HG03354 (cell line): ENCODE results near the gene FHOD3.
A peak's percentile ranks its signal among the peaks of the same experiment; 100 is the strongest.
"Not testable (repeated sequence)": the region's sequence is repeated elsewhere in the genome, so short reads cannot be mapped to it uniquely, and the experiment has no call there.

Experiments used
- ATAC-seq: cut with Tn5 transposase; IDR thresholded peaks from one replicate; pipeline ENCODE4 v1.9.1; 2021; ENCODE audit warnings: mild to moderate bottlenecking; ENCODE audit not compliant: unreplicated experiment, poor library complexity, severe bottlenecking

FHOD3 gene

DNA sequence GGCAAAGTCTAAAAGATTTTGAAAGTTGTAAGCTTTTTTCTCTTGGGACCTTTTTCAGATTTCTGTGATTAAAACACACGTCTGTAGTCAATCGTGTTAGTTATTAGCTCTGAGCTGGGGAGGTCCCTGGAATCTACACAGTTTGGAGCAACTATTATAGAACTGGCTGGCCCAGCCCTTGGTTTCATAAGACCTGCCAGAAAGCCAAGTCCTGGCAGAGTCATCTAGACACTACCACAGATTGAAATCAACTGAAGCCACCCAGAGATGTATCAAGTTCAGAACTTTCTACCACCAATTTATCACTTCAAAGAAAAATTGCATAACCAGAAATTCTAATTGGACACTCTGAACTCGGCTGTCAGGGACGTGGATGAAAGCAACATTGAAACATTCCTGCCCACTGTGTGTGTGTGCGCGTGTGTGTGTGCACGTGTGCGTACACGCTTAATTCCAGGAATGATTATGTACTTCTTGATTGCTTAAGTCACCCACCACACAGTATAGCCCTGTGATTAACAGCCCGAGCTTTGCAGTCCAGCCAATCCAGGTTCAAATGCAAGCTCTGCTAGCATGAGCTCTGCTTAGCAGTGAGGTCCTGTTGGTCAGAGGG, 405.0 kb downstream of the FHOD3 start:
- no peak for ATAC-seq

DNA sequence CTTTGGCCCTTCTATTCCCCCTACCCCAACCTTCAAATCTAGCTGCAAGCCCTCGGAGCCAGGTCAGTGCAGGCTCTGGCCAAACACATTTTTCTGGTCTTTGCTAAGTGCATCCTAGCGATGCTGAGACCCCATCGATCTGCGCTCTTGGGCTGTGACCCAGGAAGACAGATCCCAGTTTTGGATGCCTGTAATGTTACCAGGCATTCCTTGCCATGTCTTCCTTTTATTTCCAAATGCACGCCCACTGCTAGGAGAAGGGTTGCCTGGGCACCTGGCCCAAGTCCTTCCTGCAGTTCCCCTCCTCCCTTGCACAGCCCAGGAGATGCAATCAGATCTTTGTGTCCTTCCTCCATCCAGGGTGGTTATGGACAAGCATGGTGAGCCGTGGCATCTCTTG, 406.6 kb downstream of the FHOD3 start:
- no peak for ATAC-seq

DNA sequence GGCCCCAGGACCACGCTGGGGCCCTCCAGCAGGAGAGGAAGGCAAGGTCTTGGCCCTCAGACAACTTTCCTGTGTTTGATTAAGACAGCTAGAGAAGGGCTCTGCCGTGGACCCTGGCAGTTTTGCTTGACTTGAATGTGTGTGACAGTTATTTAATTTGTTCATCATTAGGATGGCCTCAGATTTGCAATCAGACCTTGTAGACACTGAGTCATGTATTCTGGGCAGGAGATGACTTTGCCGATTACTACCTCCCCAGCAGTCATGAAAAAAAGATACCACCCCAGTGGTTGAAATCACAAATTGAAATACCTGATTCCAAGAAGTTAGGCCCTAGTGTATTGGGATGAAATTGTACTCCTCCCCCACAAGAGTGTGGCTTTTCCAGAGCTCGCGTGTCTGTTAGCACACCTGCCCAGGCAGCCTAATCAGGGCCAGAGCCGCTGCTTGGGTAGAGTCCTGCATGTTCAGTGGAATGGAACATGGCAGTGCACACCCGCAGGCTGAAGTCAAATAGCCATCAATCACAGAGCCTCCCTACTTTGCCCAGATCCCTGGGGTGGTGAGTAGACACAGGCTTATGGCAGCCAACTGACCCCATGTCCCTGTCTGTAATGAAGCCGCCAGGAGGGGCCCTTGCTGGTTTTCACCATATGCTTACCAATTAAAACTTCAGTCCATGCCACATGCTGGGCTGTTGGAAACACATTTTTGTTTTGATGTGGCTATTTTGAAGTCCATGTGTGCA, 408.8 kb downstream of the FHOD3 start:
- no peak for ATAC-seq

DNA sequence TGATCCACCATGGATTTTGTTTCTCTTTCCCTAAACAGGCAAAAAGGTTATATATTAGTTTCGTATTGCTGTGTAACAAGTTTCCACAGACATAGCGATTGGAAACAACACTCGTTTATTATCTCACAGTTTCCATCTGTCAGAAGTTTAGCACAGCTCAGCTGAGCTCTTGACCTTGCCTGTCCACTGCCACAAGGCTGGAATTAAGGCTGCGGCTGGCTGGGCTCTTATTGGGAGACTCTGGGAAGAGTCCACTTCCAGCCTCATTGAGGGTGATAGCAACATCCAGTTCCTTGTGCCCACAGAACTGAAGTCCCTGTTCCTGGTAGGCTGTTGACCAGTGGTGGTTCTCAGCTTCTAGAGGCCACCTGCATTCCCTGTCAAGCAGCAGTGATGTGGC, 410.9 kb downstream of the FHOD3 start:
- ATAC-seq, result no peak

DNA sequence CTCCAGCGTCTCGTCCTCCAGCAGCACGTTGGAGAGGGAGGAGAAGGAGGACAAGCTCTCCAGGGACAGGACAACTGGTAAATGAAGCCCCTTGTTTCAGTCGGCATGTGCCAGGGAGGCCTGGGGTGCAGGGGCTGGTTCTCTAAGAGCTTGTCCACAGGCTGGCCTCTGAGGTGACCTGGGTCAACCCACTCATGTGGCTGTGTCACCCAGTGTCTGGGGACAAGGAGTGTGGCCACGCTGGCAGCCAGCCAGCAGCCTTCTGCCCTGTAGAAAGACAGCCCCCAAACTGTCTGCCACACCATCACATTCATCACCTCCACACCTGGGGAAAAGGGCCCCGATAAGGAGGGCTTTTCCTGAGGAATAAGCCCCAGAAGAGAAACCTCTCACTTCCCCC, 411.8 kb downstream of the FHOD3 start:
- ATAC-seq, result no peak

DNA sequence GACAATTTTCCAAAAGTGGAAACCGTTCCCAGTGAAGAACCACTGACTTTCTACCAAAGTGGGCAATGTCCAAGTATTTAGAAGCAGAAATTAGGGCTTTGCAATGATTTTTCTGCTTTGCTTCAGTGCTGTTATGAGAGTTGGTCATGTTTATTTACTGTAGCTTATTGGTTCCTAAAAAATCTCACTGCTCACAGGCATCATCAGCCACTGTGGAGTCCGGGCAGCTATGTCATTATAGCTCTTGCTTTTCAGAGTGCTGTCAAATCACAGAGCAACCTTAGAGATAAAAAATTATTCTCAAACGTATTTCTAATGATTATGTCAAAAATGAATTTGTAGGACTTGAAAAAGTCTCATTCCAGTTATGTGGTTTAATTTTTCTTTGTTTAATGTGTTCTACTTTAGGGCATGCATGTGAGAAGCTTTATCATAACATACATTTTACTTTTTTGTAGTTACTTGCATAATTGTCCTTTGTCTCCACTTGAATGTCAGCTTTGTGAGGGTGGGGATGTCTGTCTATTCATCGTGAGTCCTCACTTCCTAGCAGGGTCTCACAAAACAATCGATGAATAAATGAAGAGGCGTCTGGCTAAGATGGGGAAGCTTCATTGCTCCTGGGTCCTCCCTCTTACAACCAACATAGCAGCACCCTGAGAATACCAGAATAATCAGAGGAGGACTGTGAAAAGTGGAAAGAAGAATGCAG, 413.7 kb downstream of the FHOD3 start:
- no peak for ATAC-seq

DNA sequence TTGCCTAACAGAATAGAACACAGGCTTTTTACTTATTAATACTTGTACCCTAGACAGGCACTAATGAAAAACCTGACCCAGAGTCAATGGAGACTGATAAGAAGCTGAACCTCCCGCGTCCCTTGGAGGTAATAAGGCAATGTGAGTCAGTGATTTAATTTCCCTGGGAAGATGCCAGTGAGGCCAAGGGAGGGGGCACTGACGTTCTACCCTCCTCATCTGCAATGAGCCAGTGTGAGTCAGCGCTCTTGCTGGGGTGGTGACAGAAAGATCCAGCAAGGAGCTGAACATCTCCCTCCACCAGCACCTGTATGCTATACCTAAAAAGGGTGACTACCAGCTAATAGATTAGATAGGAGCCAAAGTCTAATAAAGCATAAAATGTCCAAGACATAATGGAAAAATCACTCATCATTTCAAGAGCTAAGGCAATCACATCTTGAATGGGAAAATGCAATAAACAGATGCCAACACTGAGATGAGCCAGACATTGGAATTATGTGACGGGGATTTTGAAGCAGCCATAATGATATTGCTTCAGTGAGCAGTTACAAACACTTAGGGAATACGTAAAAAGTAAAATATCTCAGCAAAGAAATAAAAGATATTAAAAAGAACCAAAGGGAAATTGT, 414.4 kb downstream of the FHOD3 start:
- ATAC-seq, result no peak

DNA sequence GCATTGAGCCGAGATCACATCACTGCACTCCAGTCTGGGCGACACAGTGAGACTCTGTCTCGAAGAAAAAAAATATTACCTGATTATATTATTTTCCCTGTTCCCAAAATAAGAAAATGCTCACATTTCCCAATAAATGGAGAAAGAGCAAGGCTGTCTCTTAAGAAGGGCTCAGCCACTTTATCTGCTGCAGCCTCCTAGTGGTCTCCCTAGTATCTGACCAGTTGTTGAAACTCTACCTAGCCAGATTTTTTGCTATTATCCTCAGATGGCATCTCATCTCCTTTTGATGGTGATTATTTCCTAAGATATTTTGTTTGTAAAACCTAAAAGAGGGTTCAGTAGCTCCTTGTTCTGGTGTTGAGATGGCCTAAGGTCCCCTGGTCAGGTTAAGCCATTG, 417.0 kb downstream of the FHOD3 start:
- ATAC-seq, result no peak

DNA sequence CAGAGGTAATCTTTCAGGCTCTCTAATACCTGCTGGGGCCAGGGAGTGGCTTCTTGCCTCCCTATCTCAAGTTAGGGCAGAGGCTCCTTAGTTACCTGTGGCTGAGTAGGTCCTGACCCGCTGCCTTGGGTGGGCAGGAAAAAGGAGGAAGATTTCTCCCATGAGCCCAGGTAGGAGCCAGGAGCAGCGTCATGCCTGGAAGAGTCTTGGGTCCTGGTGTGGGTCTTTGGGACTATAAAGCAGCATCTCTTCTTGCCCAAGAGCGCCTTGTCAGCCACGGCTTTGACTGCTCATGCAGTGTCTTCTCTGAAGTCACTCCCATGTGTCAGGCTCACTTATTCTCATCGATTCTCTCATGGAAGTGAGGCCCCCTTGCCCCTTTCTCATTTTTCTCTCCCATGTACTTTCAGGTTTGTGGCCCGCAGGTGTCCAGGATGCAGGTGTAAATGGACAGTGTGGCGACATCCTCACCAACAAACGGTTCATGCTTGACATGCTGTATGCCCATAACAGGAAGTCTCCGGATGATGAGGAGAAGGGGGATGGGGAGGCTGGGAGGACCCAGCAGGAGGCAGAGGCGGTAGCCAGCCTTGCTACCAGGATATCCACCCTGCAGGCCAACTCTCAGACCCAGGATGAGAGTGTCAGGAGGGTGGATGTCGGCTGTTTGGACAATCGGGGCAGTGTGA, 420.1 kb downstream of the FHOD3 start:
- no peak for ATAC-seq

DNA sequence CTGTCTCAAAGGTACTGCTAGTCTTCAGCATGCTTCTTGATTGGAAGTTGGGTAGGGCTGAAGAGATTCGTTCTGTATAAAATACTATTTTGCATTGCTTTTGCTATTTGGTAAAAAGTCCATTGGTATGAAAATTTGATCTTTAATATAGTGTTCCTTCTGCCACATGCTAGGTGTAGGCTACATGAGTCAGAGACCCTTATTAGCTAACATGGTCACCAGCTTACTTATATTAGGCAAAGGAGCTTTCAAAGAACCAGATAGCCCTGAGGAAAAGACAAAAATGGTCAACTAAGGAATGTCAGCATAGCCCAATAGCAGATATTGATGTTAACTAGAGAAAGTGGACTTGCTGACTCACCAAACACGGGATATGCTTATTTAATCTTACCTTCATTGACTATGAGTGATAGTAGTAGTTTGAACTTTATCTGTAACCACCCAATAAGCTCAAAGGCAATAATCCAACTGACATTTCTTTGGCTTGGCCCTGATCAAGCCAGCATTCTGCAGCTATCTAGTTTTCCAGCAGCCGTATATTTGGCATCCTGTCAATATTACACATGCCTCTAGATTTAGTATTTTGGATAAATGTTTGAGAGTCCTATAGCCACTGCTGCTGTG, 421.3 kb downstream of the FHOD3 start:
- ATAC-seq, result no peak

DNA sequence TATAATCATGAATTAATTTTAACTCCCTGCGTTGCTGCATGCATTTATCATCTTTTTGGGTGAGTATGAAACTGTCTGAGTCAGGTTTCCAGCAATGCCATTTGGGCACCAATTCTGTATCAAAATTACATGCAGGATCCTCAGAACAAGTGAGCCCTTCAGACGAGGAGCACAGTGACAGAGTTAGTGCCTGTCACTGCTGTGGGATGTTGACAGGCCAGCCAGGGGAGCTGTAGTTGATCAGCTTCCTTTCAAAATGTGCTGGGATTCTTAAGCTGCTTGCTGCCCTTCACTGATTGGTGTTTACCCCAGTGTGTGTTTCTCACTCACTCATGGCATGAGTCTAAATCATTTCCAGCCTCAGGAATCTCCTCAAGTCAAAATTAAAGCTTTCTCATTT, 422.1 kb downstream of the FHOD3 start:
- ATAC-seq, result no peak

DNA sequence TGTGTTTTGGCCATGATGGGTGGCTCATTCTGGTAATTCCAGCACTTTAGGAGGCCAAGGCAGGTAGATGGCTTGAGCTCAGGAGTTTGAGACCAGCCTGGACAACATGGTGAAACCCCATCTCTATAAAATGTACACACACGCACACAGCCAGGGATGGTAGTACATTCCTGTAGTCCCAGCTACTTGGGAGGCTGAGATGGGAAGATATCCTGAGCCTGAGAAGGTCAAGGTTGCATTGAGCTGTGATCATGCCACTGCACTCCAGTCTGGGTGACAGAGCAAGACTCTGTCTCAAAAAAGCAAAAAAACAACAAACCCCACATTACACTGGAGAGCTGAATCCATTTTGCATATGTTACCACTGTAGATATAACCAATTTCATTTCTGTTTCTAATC, 423.8 kb downstream of the FHOD3 start:
- not testable (repeated sequence) for ATAC-seq

DNA sequence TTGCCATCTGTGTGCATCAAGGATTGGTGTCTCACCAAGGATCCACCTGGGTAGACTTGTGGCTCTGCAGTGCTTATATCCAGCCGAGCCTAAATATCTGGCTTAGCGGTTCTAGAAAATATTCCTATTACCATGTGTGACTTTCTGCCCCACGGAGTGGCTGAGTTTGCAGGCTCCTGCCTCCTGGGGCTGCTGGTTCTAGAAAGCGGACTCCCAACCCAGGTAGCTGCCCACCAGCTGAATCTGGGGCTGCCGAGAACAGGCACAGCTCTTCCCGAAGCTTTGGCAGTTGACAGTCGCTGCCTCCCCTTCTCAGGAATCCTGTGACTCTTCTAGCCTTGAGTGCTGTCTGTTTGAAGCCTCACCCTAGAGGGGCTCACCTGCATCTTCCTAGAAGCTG, 426.7 kb downstream of the FHOD3 start:
- no peak for ATAC-seq

DNA sequence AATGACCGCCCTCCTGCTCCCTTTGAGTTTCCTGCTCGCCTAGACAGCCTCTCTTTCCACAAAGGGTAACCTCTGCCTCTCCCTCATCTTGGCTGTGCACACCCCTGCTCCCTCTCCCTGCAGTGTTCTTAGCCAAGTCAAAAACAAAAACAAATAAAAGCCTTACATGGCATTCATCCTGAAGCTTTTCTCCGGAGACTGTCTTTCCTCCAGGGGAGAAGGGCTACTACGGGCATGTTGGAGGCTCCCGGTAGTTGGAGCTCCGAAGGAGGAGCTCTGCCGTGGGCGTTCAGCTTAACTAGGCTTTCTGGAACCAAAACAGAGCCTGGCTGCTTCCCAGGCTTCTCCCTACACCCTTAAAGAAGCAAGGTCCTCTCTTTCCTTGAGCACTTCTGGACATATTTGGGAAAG, 427.1 kb downstream of the FHOD3 start:
- no peak for ATAC-seq

DNA sequence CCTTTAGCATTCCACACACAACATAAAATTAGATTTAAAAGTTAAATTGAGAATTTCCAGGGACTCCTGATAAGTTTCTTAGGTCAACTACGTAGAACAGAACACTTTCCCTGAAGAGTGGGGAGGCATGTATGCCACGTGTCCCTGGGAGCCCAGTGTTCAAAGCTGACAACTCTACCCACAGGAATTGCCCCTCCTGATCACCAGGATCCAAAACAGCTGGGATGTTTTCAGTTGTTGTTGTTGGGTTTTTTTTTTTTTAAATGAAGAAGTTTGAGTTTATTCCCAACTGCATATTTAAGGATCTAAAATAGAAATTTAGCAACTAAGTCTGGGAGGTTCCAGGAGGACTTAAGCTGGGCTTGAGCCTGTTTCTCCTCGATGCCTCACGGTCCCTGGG, 430.8 kb downstream of the FHOD3 start:
- no peak for ATAC-seq

DNA sequence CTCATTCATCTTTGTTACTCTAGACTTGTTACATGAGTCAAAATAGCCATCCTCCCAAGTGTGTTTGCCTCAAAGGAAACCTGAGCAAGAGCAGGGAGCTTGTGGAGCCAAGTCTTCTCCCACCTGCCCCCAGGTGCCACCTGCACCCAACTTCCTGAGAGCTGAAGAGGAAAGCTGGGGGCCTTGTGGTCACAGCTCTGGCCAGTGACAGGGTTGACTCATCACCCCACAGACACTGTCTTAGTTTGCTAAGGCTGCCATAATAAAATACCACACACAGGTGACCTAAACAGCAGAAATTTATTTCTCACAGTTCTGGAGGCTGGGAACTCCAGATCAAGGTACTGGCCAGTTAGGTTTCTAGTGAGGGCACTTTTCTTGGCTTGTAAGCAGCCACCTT, 431.7 kb downstream of the FHOD3 start:
- ATAC-seq, result no peak

DNA sequence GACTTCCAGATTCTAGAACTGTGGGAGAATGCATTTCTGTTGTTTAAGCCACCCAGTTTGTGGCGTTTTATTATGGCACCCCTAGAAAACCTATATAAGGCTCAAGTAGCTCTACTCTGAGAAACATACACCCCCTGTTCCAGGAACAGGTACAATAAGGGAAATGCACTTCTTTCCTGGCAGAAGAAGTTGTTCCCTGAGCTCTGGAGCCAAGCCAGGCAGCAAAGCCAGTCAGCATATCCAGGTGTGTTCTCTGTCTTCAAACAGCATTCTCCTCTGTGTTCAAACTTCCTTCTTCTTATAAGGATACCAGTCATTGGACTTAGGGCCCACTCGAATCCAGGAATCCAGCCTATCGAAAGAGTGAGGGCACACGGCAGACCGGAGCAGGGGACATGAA, 434.8 kb downstream of the FHOD3 start:
- no peak for ATAC-seq

DNA sequence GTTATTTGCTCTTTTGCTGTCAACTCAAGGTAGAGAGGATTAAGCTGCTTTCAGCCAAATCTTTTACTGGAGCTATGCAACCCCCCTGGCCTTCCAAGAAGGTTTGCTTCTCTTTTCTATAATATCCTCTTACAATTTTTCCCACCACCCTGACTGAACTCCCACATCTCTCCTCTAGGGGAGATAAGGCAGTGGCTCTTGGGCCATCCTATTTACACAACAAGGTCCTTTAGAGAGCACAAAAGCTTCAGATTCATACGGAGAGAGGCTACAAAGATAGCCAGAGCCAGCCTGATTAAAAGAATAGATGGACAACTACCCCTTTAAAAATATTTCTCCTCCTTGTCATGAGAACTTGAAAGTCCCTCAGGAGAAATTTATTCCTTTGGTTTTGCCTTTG, 435.6 kb downstream of the FHOD3 start:
- ATAC-seq, result no peak

DNA sequence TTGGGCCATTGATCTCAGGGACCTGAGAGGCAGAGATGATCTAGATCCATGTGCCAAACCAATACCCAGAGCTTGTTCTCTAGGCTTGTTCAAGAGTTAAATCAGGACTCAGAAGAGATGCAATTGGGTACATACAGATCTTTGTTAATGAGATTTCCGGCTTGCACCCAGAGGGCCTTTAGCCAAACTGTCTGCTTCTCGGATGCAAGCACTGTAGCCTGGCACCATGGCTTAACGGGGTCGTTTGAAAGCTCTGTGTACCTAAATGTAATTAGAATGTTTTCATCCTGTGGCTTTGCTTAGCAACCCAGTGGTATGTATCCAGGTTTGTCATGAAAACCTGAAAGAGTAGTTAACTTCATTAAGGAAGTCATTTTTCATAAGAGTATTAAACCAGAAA, 437.1 kb downstream of the FHOD3 start:
- ATAC-seq, result no peak

DNA sequence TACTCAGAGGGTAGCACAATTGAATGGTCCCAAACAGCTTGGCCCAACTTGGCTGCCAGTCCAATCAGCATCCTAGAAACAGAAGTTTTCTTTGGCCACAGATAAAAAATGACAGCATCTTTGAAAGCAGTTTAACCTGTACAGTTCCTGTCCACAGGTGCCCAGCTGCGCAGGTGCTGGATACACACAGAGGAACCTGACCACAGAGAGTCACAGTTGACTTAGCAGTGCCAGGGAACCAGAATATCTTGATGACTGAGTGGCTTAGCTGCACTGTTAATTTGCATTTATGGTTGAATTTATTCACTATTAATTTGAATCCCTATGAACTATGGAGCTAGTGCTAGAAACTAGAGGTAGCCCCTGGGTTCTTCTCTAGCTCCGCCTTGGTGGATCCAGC, 437.6 kb downstream of the FHOD3 start:
- peak; percentile 71 for ATAC-seq
